SU-DHL-6 (cell line): Measurements from ENCODE around the gene SPEF2.

Experiments used
- EZH2phosphoT487 ChIP-seq: fragments of 200-600 bp; sonication (generic), shearing (Covaris generic); conservative IDR thresholded peaks from 2 replicates; pipeline ENCODE4 v1.6.1; 2018; ENCODE audit warnings: mild to moderate bottlenecking, antibody characterized with exemption, low read length, moderate library complexity, mixed read lengths
- TF ChIP-seq, protein P1 (sequence below): fragments of 200-600 bp; sonication (generic); IDR thresholded peaks from one replicate; pipeline ENCODE4 v1.5.1; 2017; ENCODE audit warnings: antibody characterized with exemption, mild to moderate bottlenecking, low read length, moderate library complexity; ENCODE audit not compliant: insufficient read depth, poor library complexity, severe bottlenecking

DNA sequence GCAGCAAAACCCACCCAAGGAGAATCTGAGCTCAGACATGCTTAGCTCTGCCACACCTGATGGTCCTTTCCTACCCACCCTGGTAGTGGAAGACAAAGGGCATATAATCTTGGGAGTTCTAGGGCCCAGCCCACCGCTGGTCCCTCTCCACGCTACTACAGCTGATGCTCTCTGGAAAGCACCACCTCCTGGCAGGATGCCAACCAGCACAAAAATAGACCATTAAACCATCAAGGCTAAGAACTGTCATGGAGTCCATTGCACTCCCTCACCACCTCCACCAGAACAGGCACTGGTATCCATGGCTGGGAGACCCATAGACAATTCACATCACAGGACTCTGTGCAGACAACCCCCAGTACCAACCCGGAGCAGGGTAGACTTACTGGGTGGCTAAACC, 128.0 kb downstream of the SPEF2 start:
- TF ChIP-seq, protein P1, sequence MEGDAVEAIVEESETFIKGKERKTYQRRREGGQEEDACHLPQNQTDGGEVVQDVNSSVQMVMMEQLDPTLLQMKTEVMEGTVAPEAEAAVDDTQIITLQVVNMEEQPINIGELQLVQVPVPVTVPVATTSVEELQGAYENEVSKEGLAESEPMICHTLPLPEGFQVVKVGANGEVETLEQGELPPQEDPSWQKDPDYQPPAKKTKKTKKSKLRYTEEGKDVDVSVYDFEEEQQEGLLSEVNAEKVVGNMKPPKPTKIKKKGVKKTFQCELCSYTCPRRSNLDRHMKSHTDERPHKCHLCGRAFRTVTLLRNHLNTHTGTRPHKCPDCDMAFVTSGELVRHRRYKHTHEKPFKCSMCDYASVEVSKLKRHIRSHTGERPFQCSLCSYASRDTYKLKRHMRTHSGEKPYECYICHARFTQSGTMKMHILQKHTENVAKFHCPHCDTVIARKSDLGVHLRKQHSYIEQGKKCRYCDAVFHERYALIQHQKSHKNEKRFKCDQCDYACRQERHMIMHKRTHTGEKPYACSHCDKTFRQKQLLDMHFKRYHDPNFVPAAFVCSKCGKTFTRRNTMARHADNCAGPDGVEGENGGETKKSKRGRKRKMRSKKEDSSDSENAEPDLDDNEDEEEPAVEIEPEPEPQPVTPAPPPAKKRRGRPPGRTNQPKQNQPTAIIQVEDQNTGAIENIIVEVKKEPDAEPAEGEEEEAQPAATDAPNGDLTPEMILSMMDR, result no peak
- no peak for TF ChIP-seq EZH2phosphoT487
